ENCODE measurements around the gene PRSS27. TPM values are rescaled to one million over a fixed set of nuclear protein-coding genes. Genes with fewer than 3 reads are reported as not detected.
"Not testable (repeated sequence)": the region's sequence is repeated elsewhere in the genome, so short reads cannot be mapped to it uniquely, and the experiment has no call there.

Gene PRSS27
- total RNA-seq, 1 donor from 2014 or later, result 3.1 TPM

- DNase-seq (ENCODE audit: low spot score), result not testable (repeated sequence)
These were observed 23.3 kb downstream of the PRSS27 start for GRCh38 chr16:2696601-2697250.

DNA sequence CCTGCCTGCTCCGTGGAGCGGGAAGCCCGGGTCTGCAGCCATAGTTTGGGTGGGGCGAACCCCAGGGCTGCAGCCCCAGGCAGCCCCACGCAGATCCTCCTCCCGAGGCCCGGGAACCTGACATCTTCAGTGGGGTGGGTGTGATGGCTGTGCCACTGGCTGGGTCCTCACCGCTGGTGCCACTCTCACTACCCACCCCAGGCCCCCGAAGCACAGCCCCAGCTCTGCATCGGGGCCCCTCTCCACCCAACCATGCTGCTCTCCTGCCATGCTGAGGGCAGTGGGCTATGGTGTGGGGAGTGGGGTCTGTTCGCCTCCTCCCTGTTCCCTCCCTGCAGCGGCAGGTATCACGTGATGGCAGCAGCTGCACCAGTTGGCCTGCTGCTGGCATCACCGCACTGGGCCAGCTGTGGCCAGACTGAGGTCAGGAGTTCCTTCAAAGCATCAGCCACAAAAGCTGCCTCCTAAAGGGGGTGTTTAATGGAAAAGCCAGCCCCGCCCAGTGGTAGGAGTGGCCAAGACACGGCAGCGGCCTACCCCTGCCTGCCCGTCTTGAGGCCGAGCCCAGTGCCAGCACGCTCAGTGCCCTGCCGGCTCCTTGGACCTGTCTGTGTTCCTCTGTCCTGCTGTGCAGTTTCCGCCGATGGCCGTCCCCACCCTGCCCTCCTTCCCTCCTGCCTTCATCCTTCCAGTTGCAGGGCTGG, 26.9 kb downstream of the PRSS27 start:
- no peak for DNase-seq (ENCODE audit: low spot score)

GRCh38 chr16:2692251-2692947, 27.6 kb downstream of the PRSS27 start:
- no peak for DNase-seq (ENCODE audit: low spot score)

DNA sequence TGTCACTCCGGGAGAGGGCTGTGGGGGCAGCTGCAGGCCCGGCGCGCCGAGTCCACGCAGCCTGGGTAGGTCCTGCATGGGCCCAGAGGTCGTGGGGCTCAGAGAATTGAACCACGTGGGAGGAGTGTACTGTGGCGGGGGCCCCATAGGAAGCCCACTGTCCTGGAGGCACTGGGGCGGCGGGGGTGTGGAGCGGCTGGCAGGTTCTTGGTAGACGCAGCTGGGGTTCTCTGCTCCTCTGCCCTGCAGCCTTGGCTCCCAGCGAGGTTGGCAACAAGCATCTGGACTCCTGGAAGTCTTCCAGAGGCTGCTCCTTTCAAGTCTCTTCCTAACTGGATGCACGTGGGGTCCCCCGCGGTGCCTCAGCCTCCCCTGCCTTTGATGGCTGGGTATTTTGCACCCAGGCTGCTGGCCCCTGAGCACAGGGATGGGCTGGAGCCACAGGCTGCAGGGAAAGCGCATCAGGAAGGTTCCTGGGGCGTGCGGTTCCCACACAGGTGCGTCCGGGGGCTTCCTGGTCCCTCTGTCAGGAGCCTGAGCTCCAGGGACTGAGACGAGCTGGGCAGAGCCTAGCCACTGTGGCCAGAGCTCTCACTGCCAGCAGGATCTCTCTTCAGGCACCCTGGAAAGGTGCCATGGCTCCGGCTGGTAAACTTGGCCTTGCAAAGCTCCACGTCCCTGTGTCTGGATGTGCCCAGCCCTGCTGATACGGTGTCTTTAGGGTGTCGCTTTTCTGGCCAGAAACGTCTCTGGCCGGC, 28.4 kb downstream of the PRSS27 start:
- no peak for DNase-seq (ENCODE audit: low spot score)

- DNase-seq (ENCODE audit: low spot score), result no peak
These were observed 29.2 kb downstream of the PRSS27 start for GRCh38 chr16:2690852-2691251.

DNA sequence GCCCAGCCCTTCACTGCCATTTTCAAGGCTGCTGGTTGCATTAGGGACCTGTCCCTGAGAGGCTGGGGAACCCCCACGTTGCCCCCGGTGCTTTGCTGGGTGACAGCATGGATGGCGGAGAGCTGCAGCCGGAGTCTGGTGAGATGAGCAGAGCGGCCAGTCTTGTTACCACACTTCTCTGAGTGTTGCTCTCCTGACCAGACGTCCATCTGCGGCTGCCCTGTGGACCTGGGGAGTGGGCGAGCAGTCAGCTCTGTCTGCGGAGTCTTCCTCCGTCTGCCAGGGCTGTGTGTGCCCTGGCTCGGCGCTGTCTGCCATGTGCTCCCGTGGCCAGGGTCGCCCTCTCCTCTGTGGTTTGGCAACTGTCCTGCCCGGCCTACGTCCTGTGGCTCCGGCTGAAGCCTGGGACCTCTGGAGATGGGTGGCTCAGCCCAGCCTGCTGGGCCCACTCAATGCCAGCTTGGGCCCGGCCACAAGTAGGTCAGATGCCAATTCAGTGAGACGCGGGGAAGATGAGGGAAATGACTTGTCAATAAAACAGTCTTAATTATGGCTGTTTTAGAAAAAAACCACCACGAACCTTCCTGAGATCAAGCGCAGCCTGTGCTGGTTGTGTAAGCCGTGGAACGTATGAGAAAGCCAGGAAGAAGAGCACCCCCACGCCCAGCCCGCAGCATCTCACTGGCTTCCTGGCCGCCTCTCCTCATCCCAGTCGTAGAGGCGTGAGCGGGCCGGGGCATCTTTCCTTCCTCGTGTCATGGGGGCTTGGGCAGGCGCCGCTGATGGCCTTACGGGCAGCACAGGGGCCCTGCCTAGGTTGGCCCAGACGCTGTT, 29.8 kb downstream of the PRSS27 start:
- no peak for DNase-seq (ENCODE audit: low spot score)

- not testable (repeated sequence) for DNase-seq (ENCODE audit: low spot score)
These were observed 30.6 kb downstream of the PRSS27 start for GRCh38 chr16:2689422-2689821.

DNA sequence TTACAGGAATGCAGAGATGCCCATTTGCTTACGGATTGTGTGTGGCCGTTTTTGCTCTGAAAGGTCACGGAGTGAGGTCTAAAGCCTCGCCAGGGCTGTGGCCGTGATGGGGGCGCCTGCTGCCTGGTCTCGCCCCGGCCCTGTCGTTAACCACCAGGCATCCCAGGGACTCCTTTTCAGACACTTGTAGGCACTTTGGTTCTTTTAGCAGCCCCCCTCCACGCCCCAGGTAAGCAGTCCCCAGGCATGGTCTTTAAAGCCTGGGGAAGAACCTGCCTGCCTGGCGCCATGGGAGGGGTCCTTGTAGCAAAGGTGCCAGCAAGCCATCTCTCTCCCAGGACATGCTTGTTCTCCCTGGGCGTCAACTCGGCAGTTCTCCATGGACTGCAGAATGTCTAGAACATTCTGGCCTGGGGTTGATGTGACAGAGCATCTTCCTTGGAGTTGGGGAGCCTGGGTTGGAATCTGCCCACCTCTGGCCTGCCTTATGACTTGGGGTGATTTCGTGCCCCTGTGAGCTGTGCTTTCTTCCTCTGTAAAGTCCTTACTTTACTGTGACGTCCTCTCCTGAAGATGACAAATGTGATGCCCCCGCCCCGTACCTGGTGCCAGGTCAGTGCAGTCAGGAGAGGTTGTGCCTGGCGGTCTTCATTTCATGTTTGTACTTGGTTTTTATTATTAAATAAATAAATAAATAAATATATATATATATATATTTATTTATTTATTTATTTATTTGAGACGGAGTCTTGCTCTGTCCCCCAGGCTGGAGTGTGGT, 32.3 kb downstream of the PRSS27 start:
- DNase-seq (ENCODE audit: low spot score), result no peak

GRCh38 chr16:2686912-2687507, 33.0 kb downstream of the PRSS27 start:
- no peak for DNase-seq (ENCODE audit: low spot score)

DNA sequence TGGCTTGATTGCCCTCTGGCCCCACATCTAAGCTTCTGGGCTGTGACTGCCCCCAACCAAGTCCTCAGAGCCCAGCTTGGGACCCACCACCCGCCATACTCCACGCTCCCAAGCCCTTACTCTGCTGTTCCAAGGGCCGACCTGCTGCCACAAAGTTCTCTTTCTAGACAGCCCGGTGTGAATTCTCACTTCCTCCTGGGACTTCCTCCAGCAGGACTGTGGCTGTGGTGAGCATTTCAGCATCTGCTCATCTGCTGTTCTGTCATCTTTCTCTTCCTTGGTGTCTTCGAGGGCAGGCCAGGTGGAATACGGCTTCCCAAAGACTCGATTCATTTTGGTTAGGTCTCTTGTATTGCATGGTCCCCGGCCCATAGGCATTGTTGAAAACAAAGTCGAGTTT, 33.9 kb downstream of the PRSS27 start:
- not testable (repeated sequence) for DNase-seq (ENCODE audit: low spot score)

DNA sequence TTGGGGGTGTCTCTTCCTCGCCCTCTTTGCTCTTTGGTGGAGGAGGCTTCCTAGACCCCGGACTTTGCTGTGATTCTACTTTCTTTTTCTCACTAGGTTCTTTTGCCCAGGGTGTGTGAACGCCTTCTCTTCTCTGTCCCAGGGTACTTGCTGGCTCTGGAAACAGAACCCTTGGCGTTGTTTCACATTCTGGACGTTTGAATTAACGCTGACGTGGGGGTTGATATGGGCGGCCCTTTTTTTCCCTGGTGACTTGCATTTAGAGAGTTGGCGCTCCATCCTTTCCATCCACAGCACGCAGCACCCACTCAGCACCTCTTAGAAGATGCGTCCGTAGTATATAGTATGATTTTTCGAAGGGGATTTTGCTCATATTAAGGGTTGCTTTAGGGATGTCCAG, 37.0 kb downstream of the PRSS27 start:
- DNase-seq (ENCODE audit: low spot score), result not testable (repeated sequence)

- peak; percentile 98 for DNase-seq (ENCODE audit: low spot score)
These were observed 37.6 kb downstream of the PRSS27 start, which contains the start of gene KCTD5 for GRCh38 chr16:2682209-2683021. KCTD5 (plus strand) TSS chr16:2682523; CDS start chr16:2682549, 26 bp downstream.

DNA sequence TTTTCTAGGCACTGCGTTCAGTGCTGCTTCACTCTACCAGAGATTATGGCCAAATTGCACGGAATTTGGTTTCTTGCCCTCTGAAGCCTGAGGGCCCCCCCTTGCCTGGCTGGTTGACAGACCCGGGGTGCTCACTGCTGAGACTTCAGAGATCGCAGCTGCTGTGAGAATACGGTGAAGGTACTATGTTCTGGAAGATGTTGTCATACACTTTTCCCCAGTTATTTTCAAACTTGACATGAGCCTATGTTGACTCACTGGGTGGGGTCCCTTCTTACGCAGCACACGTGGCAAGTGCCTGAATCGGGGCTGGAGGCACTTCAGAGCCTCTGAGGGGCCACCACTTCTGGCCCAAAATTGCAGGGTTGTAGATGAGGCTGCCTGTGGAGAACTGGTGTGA, 39.7 kb downstream of the PRSS27 start:
- not testable (repeated sequence) for DNase-seq (ENCODE audit: low spot score)

- not testable (repeated sequence) for DNase-seq (ENCODE audit: low spot score)
These were observed 40.1 kb downstream of the PRSS27 start for GRCh38 chr16:2679902-2680301.

GRCh38 chr16:2678206-2678965, 41.6 kb downstream of the PRSS27 start:
- DNase-seq (ENCODE audit: low spot score), result not testable (repeated sequence)

- DNase-seq (ENCODE audit: low spot score), result not testable (repeated sequence)
These were observed 43.1 kb downstream of the PRSS27 start for GRCh38 chr16:2676937-2677336.

DNA sequence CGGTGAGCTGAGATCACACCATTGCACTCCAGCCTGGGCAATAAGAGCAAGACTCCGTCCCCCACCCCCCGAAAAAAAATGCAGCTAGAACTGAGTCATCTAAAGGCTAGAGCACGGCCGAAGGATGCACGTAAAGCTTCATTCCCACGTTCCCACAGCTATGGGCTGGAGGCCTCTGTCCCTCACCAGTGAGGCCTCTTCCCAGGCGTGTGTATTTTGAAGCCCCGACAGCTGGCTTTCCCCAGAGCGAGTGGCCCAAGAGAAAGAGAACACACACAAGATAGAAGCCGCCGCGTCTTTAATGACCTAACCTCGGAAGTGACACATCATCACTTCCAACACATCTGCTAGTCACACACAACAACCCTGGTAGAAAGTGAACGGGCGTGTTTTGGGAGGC, 44.3 kb downstream of the PRSS27 start:
- no peak for DNase-seq (ENCODE audit: low spot score)

GRCh38 chr16:2675021-2675420, 45.0 kb downstream of the PRSS27 start:
- DNase-seq (ENCODE audit: low spot score), result no peak
